WTC11 (cell line): Measurements from ENCODE around the gene APOBEC4.

Experiments
- ATF2 ChIP-seq: sonication (generic); formaldehyde crosslinking; IDR thresholded peaks from 2 replicates; pipeline ENCODE4 v1.8.1; 2022; ENCODE audit warnings: low read depth, missing genetic modification reagents, borderline replicate concordance
- CBFB ChIP-seq: sonication (generic); formaldehyde crosslinking; IDR thresholded peaks from 2 replicates; pipeline ENCODE4 v1.8.1; 2022; ENCODE audit warnings: mild to moderate bottlenecking, low read depth, missing genetic modification reagents
- CREB1 ChIP-seq: sonication (generic); formaldehyde crosslinking; IDR thresholded peaks from 2 replicates; pipeline ENCODE4 v1.8.0; 2023; ENCODE audit warnings: mild to moderate bottlenecking, missing genetic modification reagents
- CTCF ChIP-seq: fragments of 200-600 bp; IDR thresholded peaks from 2 replicates; pipeline ENCODE4 v1.8.0; 2022; ENCODE audit warnings: antibody characterized with exemption
- MYBL2 ChIP-seq: sonication (generic); formaldehyde crosslinking; IDR thresholded peaks from 2 replicates; pipeline ENCODE4 v1.8.1; 2023; ENCODE audit warnings: mild to moderate bottlenecking, moderate library complexity, missing genetic modification reagents
- NR1H2 ChIP-seq: sonication (generic); formaldehyde crosslinking; IDR thresholded peaks from 2 replicates; pipeline ENCODE4 v1.9.0; 2021; ENCODE audit warnings: mild to moderate bottlenecking, moderate library complexity, missing genetic modification reagents
- NR3C1 ChIP-seq: sonication (generic); formaldehyde crosslinking; conservative IDR thresholded peaks from 2 replicates; pipeline ENCODE4 v1.8.1; 2023; ENCODE audit warnings: low read depth, mild to moderate bottlenecking, missing genetic modification reagents

GRCh38 chr1:183694066-183694465 lies 41.0 kb upstream of the APOBEC4 start:
- TF ChIP-seq NR3C1 (no peak), CTCF (no peak), NR1H2 (CRISPR knock-in tag) (no peak), ATF2 (CRISPR knock-in tag) (no peak), CREB1 (CRISPR knock-in tag) (no peak), CBFB (no peak), MYBL2 (CRISPR knock-in tag) (no peak)
